HUES48 (cell line): Measurements from ENCODE around the gene TTLL13.
"Not testable (repeated sequence)": the region's sequence is repeated elsewhere in the genome, so short reads cannot be mapped to it uniquely, and the experiment has no call there.

Experiments used
- H3K27ac ChIP-seq: one replicate; pipeline ENCODE4 v1.7.0; 2013; ENCODE audit warnings: low read depth, low read length, inconsistent platforms
- H3K27me3 ChIP-seq: 2 replicates; pipeline ENCODE4 v1.6.1; 2013; ENCODE audit warnings: mild to moderate bottlenecking, low read length; ENCODE audit not compliant: control insufficient read depth, insufficient read depth
- H3K36me3 ChIP-seq: 2 replicates; pipeline ENCODE4 v1.6.1; 2013; ENCODE audit warnings: low read length; ENCODE audit not compliant: control insufficient read depth, insufficient read depth
- H3K4me1 ChIP-seq: 2 replicates; pipeline ENCODE4 v1.6.1; 2013; ENCODE audit warnings: mild to moderate bottlenecking, low read length; ENCODE audit not compliant: control insufficient read depth, insufficient read depth
- H3K4me3 ChIP-seq: 2 replicates; pipeline ENCODE4 v1.5.1; 2013; ENCODE audit warnings: mild to moderate bottlenecking, low read depth, low read length
- H3K9ac ChIP-seq: 2 replicates; pipeline ENCODE4 v1.6.1; 2013; ENCODE audit warnings: mild to moderate bottlenecking, low read depth, low read length, moderate library complexity
- H3K9me3 ChIP-seq: 2 replicates; pipeline ENCODE4 v1.6.1; 2013; ENCODE audit warnings: low read length; ENCODE audit not compliant: control insufficient read depth, insufficient read depth

The TTLL13 gene

DNA sequence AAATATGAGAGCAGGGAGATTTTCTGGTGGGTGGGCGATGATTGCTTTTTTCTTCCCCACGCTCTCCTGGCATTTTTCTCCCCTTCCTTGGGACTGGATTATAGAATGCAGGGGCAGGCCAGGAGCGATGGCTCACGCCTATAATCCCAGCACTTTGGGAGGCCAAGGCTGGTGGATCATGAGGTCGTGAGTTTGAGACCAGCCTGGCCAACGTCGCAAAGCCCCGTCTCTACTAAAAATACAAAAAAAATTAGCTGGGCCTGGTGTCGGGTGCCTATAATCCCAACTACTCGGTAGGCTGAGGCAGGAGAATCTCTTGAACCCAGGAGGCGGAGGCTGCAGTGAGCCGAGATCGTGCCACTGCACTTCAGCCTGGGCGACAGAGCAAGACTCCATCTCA is 56.0 kb downstream of the TTLL13 start:
- H3K4me3 ChIP-seq, H3K27me3 ChIP-seq, H3K9ac ChIP-seq, H3K4me1 ChIP-seq, H3K27ac ChIP-seq, H3K9me3 ChIP-seq, H3K36me3 ChIP-seq: not testable (repeated sequence)

- H3K27ac ChIP-seq = no peak overlapping the region
Measured at GRCh38 chr15:90305932-90306331, 56.6 kb downstream of the TTLL13 start.

GRCh38 chr15:90306560-90306959 is 57.2 kb downstream of the TTLL13 start:
- H3K27ac ChIP-seq = no peak overlapping the region
- no peaks in the 10 kb centered on the region for H3K9me3 ChIP-seq
- H3K4me3 ChIP-seq = no peak overlapping the region
- no peaks in the 10 kb centered on the region for H3K27me3 ChIP-seq
- no peaks in the 10 kb centered on the region for H3K36me3 ChIP-seq
- H3K4me1 ChIP-seq = no peaks in the 10 kb centered on the region
- no peak overlapping the region for H3K9ac ChIP-seq

More at GRCh38 chr15:90305932-90306331, 56.6 kb downstream of the TTLL13 start:
- Histone ChIP-seq H3K36me3 (no peaks in the 10 kb centered on the region), H3K4me1 (peaks cover 2% of the 10 kb centered on the region; the same call in 1 of the 2 replicates), H3K27me3 (no peaks in the 10 kb centered on the region), H3K4me3 (no peak overlapping the region), H3K9ac (no peak overlapping the region), H3K9me3 (no peaks in the 10 kb centered on the region)

- Histone ChIP-seq H3K9ac (no peak overlapping the region), H3K4me1 (peaks cover 5% of the 10 kb centered on the region; the same call in 1 of the 2 replicates), H3K27me3 (no peaks in the 10 kb centered on the region), H3K36me3 (no peaks in the 10 kb centered on the region), H3K4me3 (no peak overlapping the region), H3K9me3 (no peaks in the 10 kb centered on the region), H3K27ac (no peak overlapping the region)
Measured at GRCh38 chr15:90307661-90308060, 58.3 kb downstream of the TTLL13 start.

- peaks cover 5% of the 10 kb centered on the region; the same call in 1 of the 2 replicates for H3K4me1 ChIP-seq
- no peak overlapping the region for H3K4me3 ChIP-seq
- no peaks in the 10 kb centered on the region for H3K36me3 ChIP-seq
- H3K9me3 ChIP-seq = no peaks in the 10 kb centered on the region
- H3K27me3 ChIP-seq = no peaks in the 10 kb centered on the region
- no peak overlapping the region for H3K27ac ChIP-seq
- no peak overlapping the region for H3K9ac ChIP-seq
Measured at GRCh38 chr15:90309020-90309419, 59.7 kb downstream of the TTLL13 start.
